HG02798 (cell line): Measurements from ENCODE around the gene SAPCD1.
"Not testable (repeated sequence)": the region's sequence is repeated elsewhere in the genome, so short reads cannot be mapped to it uniquely, and the experiment has no call there.

Source experiments
- ATAC-seq: cut with Tn5 transposase; IDR thresholded peaks from one replicate; pipeline ENCODE4 v1.9.1; 2021; ENCODE audit warnings: mild to moderate bottlenecking; ENCODE audit not compliant: unreplicated experiment, poor library complexity

SAPCD1 gene

DNA sequence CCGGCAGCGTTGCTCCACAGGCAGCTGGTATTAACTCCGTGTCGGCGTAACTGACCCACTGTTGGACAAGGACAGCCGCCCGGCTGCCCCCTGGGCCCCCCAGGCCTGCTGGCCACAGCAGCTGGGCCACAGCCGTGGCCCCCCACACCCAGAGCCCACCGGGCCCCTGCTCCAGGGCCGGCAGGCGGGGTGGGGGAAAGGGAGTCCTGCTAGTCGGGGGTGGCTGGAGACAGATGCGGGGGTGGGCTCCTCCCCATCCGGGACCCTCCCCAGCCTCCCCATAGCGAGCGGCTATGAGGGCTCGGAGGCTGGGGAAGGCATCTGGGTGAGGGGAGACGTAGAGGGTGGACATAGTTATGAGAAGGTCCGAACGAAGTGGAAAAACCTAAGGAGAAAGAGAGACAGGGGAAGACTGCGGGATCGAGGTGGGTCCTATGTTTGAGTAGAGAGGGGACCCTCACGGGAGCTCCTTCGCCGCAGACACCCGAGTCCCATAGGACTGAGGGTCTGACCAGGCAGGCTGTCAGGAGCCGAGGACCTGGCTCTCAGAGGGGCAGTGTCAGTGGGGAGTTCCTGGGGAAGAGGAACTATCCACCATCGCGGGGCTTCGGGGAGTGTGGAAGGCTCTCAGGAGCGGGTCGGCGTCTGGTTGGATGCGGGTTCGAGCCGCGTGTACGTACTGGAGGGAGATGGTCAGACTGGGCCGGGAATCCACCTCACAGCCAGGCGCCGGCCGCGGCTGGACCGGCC, 32.6 kb downstream of the SAPCD1 start:
- ATAC-seq, result peak; percentile 3

GRCh38 chr6:31795616-31796298, 33.3 kb downstream of the SAPCD1 start, which contains the start of gene VARS1:
VARS1 (minus strand) TSS chr6:31795752; CDS start chr6:31795217, 535 bp downstream.
- peak; percentile 92 for ATAC-seq

DNA sequence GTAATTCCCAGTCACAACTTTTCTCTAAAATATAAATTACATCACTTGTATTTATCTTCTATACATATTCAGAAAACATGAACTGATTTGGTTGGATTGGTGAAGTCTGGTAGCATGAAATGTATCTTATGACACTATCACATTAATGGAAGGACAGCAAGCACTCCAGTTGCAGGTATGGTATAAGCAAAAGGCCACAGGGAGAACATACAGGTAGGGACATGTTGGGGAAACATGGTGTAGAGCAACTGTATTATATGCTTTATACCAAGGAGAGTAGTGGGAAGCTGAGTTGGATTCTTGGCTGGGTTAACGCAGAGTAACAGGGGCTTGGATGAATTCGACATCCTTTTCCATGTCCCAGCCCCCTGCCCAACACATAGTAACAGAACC, 34.5 kb downstream of the SAPCD1 start:
- no peak for ATAC-seq

GRCh38 chr6:31797588-31797987, 35.1 kb downstream of the SAPCD1 start:
- ATAC-seq, result no peak

DNA sequence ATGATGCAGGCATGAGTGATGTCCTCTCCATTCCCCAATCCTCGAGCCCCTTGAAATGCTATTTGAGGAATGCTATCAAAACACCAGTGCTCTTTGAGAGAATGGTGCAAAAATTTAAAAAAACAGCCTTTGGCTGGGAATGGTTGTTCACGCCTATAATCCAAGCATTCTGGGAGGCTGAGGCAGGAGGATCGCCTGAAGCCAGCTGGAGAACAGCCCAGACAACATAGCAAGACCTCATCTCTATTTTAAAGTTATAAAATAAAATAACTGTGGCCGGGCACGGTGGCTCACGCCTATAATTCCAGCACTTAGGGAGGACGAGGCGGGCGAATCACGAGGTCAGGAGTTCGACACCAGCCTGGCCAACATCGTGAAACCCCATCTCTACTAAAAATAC, 37.3 kb downstream of the SAPCD1 start:
- no peak for ATAC-seq

DNA sequence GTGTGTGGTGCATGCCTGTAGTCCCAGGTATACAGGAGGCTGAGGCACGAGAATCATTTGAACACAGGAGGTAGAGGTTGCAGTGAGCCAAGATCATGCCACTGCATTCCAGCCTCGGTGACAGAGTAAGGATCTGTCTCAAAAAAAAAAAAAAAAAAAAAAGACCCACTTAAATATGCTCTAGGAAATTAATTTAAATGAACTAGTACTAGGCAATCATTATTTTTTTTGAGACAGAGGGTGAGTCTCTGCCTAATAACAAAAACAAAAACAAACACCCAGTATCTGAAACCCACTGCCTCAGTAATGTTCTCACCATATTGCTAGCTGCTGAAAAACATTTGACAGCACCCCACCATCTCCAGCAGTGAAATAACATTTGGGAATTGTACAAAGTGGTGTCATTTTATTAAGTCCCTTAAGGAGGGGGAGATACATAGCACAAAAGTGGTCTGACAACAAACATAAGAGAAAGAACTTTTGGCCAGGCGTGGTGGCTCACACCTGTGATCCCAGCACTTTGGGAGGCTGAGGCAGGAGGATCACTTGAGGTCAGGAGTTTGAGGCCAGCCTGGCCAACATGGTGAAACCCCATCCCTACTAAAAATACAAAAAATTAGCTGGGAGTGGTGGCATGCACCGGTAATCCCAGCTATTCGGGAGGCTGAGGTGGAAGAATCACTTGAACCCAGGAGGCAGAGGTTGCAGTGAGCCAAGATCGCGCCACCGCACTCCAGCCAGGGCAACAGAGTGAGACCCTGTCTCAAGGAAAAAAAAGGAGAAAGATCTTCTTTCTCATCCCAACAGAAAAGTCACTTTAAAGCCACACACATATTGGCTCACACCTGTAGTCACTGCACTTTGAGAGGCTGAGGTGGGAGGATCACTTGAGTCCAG, 38.8 kb downstream of the SAPCD1 start:
- ATAC-seq, result not testable (repeated sequence)

DNA sequence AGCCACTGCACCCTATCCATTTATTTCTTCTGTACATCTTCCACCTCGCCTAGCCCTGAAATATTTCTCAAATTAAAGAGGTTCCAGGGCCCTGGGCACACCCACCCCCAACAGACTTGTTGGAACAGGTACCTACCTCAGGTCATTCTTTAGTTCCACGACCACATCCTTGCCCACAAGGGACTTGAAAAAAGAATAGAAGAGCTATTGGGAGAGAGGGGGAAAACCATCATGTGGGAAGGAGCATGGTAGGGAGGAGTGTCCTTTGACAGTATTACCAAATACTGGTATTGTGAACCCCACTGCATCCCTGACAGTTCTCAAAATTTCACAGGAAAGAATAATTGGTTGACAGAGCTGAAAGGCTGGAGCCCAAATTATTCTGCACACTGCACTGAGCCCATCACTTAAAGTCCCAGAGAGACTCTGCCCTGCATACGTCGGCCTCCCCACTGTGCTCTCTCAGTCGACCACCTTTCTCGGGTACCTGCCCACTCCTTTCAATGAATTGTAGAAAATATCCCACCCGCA, 43.5 kb downstream of the SAPCD1 start:
- ATAC-seq, result no peak

DNA sequence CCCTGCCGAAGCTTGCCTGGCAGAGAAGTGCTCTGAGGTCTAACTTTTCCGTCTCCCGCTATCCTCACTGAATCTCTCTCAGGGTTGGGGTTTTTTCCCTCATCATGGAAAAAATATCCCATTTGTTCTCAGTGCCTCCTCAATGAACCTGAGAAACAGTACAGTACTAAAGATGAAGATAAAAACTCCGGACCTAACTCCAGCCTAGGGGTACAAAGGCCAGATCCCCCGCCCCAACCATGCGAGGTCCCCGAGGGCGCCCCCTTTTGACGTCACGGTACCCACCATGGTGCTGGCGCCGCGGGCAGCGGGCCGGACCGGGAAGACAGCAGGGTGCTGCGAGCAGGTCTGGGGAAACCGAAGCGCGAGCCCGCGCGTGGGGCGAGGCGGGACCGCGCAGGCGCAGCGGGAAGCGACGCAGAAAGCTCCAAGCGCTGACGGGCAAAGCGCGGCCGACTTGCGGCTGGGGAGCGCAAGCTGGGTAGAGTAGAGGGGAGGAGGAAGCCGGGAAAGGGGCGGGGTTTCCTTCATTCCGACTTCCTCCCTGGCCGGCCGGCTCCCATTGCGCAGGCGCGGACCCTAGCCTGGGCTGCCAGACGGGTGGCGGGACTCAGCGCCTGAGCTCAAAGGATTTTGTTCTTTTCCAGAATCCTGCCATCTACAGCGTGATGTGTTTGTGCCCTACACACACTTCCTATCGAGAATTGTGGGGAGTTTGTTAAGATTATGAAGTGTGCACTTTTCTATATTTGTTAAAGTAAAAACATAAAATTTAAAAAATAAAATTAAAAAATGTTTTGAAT, 44.2 kb downstream of the SAPCD1 start, which contains the start of gene LSM2:
TSS of gene LSM2 (minus strand) at position 497 of the 803 bp plus-strand sequence. CDS start at position 288, 209 bp downstream.
- ATAC-seq, result peak; percentile 96

GRCh38 chr6:31808599-31808998, 46.1 kb downstream of the SAPCD1 start:
- ATAC-seq, result not testable (repeated sequence)

DNA sequence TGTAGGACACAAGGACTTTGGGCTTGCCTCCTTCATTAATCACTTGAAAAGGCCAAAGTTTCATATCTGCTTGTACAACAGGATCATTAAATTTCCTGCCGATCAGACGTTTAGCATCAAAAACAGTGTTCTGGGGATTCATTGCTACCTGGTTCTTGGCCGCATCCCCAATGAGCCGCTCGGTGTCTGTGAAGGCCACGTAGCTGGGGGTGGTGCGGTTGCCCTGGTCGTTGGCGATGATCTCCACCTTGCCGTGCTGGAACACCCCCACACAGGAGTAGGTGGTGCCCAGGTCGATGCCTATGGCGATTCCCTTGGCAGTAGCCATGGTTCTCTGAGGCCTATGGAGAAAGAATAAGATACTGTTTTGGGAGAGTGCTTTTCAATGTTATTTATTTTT, 49.2 kb downstream of the SAPCD1 start:
- ATAC-seq, result no peak

DNA sequence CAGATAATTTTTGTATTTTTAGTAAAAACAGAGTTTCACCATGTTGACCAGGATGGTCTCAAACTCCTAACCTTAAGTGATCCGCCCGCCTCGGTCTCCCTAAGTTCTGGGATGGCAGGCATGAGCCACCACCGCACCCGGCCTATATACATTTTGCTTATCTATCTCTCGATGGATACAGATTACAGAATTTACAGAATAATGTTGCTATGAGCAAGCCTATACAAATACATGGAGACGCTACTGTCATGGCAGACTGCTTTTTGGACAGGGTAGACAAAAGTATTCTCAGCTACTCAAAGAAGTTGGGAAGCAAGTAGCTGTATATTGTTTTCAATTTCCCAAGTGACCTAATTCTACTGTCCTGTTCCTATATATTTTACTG, 51.0 kb downstream of the SAPCD1 start:
- no peak for ATAC-seq
